Small intestine (tissue), 7 donors: ENCODE results near the gene LAIR2. TPM values are rescaled to one million over a fixed set of nuclear protein-coding genes. Genes with fewer than 3 reads are reported as not detected.
A peak's percentile ranks its signal among the peaks of the same experiment; 100 is the strongest.

Experiments
- DNase-seq, 2 donors: peaks; one replicate each; pipeline versions ENCODE4 v3.0.0 to v3.0.0-alpha.2; 2013
- FAIRE-seq: peaks from 2 replicates; lab custom pipeline; 2012; peaks lifted over from hg19 to GRCh38; lab: Jason Lieb, UNC
- H3K27ac ChIP-seq, 3 donors: one replicate each; pipeline ENCODE4 v1.5.1; 2013; ENCODE audit warnings: low read length in 2 of 3, mild to moderate bottlenecking in 2 of 3, control low read depth in 1 of 3, inconsistent platforms in 1 of 3, low read depth in 1 of 3, moderate library complexity in 1 of 3
- H3K27me3 ChIP-seq, 3 donors: one replicate each; pipeline ENCODE4 v1.6.1; 2013; ENCODE audit warnings: low read length in 3 of 3, inconsistent platforms in 1 of 3; ENCODE audit not compliant: control insufficient read depth in 3 of 3, insufficient read depth in 3 of 3
- H3K36me3 ChIP-seq, 3 donors: one replicate each; pipeline ENCODE4 v1.6.1; 2013; ENCODE audit warnings: low read length in 3 of 3, inconsistent platforms in 1 of 3, low read depth in 1 of 3, mild to moderate bottlenecking in 1 of 3, moderate library complexity in 1 of 3; ENCODE audit not compliant: control insufficient read depth in 3 of 3, insufficient read depth in 2 of 3
- H3K4me1 ChIP-seq, 3 donors: one replicate each; pipeline ENCODE4 v1.6.1; 2013; ENCODE audit warnings: low read length in 2 of 3, inconsistent platforms in 1 of 3, low read depth in 1 of 3, mild to moderate bottlenecking in 1 of 3, moderate library complexity in 1 of 3; ENCODE audit not compliant: control insufficient read depth in 3 of 3, insufficient read depth in 2 of 3
- H3K4me3 ChIP-seq, 3 donors: one replicate each; pipeline ENCODE4 v1.5.1; 2013; ENCODE audit warnings: low read length in 3 of 3, control low read depth in 1 of 3, inconsistent platforms in 1 of 3, low read depth in 1 of 3, mild to moderate bottlenecking in 1 of 3, moderate library complexity in 1 of 3
- H3K9me3 ChIP-seq, 2 donors: one replicate each; pipeline ENCODE4 v1.6.1; 2013; ENCODE audit warnings: low read depth in 1 of 2, low read length in 1 of 2; ENCODE audit not compliant: control insufficient read depth in 2 of 2, insufficient read depth in 1 of 2
- WGBS, 3 donors: extraction: QIAGEN DNeasy Blood & Tissue Kit; methylation state at CpG; one replicate each; pipeline ENCODE4 v1.1.7; 2013; 5-methylcytosine and 5-hydroxymethylcytosine counted together
- polyA plus RNA-seq, 4 donors: library from polyadenylated mRNA; stranded (reverse) in 3 of 4; unstranded in 1 of 4; fragments of 200-250 nt in 3 of 4; fragments of 120-200 nt in 1 of 4; gene quantifications; one replicate each; pipeline versions ENCODE4 v1.2.1 to v1.2.3, GENCODE V29; 2013
- donor health status: healthy with polysubstance abuse.
- donor health status: control.
- donor health status: control.
- donor health status: Bipolar disorder and iron deficiency.
- donor health status: healthy.

LAIR2 gene
- polyA plus RNA-seq, 4 donors = 0.09 to 0.33 TPM; not detected in 2

GRCh38 chr19:54470991-54471782 lies 31.4 kb upstream of the LAIR2 start:
- Histone ChIP-seq H3K9me3 (no peaks in the 10 kb centered on the region), H3K27me3 (no peaks in the 10 kb centered on the region), H3K4me1 (peaks cover 0 to 51% (median 3%) of the 10 kb centered on the region in 3 donors), H3K36me3 (peaks cover 0 to 32% (median 0%) of the 10 kb centered on the region in 3 donors), H3K4me3 (peak overlapping the region; percentile 61 to 88 (median 65)), H3K27ac (peak overlapping the region; percentile 76 to 99 (median 94))
- DNase-seq (peak; percentile 58 to 71), FAIRE-seq (no peak)
- 2% methylated on average over 55 to 60 of the region's 60 CpGs for WGBS, 3 donors

GRCh38 chr19:54473071-54473891 lies 29.4 kb upstream of the LAIR2 start, which contains the start of gene CDC42EP5:
Gene CDC42EP5 (minus strand): TSS chr19:54473296. CDS start chr19:54465547, 7,749 bp downstream.
- no peaks in the 10 kb centered on the region for H3K9me3 ChIP-seq
- peaks cover 0 to 45% (median 3%) of the 10 kb centered on the region in 3 donors for H3K4me1 ChIP-seq
- H3K4me3 ChIP-seq = peak within 1 kb of the TSS; percentile 54 to 89 (median 56)
- WGBS, 3 donors = 5 to 9% (median 5%) methylated on average over 14 of the region's 14 CpGs
- no peaks in the 10 kb centered on the region for H3K27me3 ChIP-seq
- DNase-seq (peak; percentile 72 to 95), FAIRE-seq (no peak)
- peaks cover 0 to 25% (median 0%) of the 10 kb centered on the region in 3 donors for H3K36me3 ChIP-seq
- H3K27ac ChIP-seq = peak within 1 kb of the TSS; percentile 91 to 97 (median 91)

- FAIRE-seq = no peak
- H3K4me3 ChIP-seq = peak overlapping the region in 1 of 3 donors; percentile 89
- WGBS, 3 donors = 55 to 65% (median 59%) methylated on average over 6 of the region's 6 CpGs
- peaks cover 0 to 41% (median 3%) of the 10 kb centered on the region in 3 donors for H3K4me1 ChIP-seq
- peaks cover 0 to 20% (median 0%) of the 10 kb centered on the region in 3 donors for H3K36me3 ChIP-seq
- DNase-seq = peak in 1 of 2 donors; percentile 16
- H3K27me3 ChIP-seq = no peaks in the 10 kb centered on the region
- H3K27ac ChIP-seq = peak overlapping the region; percentile 91 to 97 (median 91)
- H3K9me3 ChIP-seq = no peaks in the 10 kb centered on the region
Observed at GRCh38 chr19:54473892-54474372, 28.7 kb upstream of the LAIR2 start.

- FAIRE-seq = no peak
- DNase-seq = no peak
- Histone ChIP-seq H3K27me3 (no peaks in the 10 kb centered on the region), H3K4me1 (peaks cover 0 to 23% (median 3%) of the 10 kb centered on the region in 3 donors), H3K36me3 (peaks cover 0 to 7% (median 0%) of the 10 kb centered on the region in 3 donors), H3K4me3 (no peak overlapping the region), H3K27ac (no peak overlapping the region), H3K9me3 (no peaks in the 10 kb centered on the region)
- 84 to 88% (median 88%) methylated on average over 11 of the region's 11 CpGs for WGBS, 3 donors
Observed at GRCh38 chr19:54475706-54476105, 26.9 kb upstream of the LAIR2 start.

GRCh38 chr19:54477650-54478049 lies 25.0 kb upstream of the LAIR2 start:
- no peak overlapping the region for H3K27ac ChIP-seq
- DNase-seq (peak; percentile 52 to 77), FAIRE-seq (no peak)
- H3K9me3 ChIP-seq = no peaks in the 10 kb centered on the region
- H3K36me3 ChIP-seq = no peaks in the 10 kb centered on the region
- no peaks in the 10 kb centered on the region for H3K27me3 ChIP-seq
- WGBS, 3 donors = 38 to 60% (median 54%) methylated on average over 3 of the region's 3 CpGs
- H3K4me1 ChIP-seq = peaks cover 0 to 22% (median 3%) of the 10 kb centered on the region in 3 donors
- H3K4me3 ChIP-seq = no peak overlapping the region

GRCh38 chr19:54478677-54479266 lies 23.9 kb upstream of the LAIR2 start:
- no peaks in the 10 kb centered on the region for H3K9me3 ChIP-seq
- H3K4me1 ChIP-seq = peaks cover 0 to 16% (median 2%) of the 10 kb centered on the region in 3 donors
- H3K4me3 ChIP-seq = no peak overlapping the region
- H3K27me3 ChIP-seq = no peaks in the 10 kb centered on the region
- FAIRE-seq (no peak), DNase-seq (peak; percentile 62 to 63)
- H3K27ac ChIP-seq = no peak overlapping the region
- WGBS, 3 donors = 19 to 23% (median 22%) methylated on average over 10 of the region's 10 CpGs
- no peaks in the 10 kb centered on the region for H3K36me3 ChIP-seq

GRCh38 chr19:54480051-54480450 lies 22.6 kb upstream of the LAIR2 start:
- H3K36me3 ChIP-seq = no peaks in the 10 kb centered on the region
- 64 to 81% (median 68%) methylated on average over 2 of the region's 2 CpGs for WGBS, 3 donors
- peaks cover 0 to 13% (median 0%) of the 10 kb centered on the region in 3 donors for H3K4me1 ChIP-seq
- no peak overlapping the region for H3K4me3 ChIP-seq
- DNase-seq (no peak), FAIRE-seq (no peak)
- H3K9me3 ChIP-seq = no peaks in the 10 kb centered on the region
- no peak overlapping the region for H3K27ac ChIP-seq
- H3K27me3 ChIP-seq = no peaks in the 10 kb centered on the region
